ENCODE results near the gene LPP.
"Not testable (repeated sequence)": the region's sequence is repeated elsewhere in the genome, so short reads cannot be mapped to it uniquely, and the experiment has no call there.

The LPP gene

GRCh38 chr3:188590557-188590956 is 436.6 kb downstream of the LPP start:
- DNase-seq (ENCODE audit: insufficient read length) (no peak), FAIRE-seq (no peak)
- no peak for TF ChIP-seq POLR2A (IDR thresholded peaks at IDR 0.05; ENCODE audit: low read depth, low read length)
- TF ChIP-seq TAF1 (IDR thresholded peaks at IDR 0.05; ENCODE audit: borderline replicate concordance, low read depth, low read length) = no peak
- TF ChIP-seq POLR2AphosphoS5 (IDR thresholded peaks at IDR 0.05; ENCODE audit: low read depth, low read length) = no peak

GRCh38 chr3:188594139-188594538 is 440.2 kb downstream of the LPP start:
- FAIRE-seq (no peak), DNase-seq (ENCODE audit: insufficient read length) (no peak)
- TF ChIP-seq TAF1 (IDR thresholded peaks at IDR 0.05; ENCODE audit: borderline replicate concordance, low read depth, low read length) = no peak

DNA sequence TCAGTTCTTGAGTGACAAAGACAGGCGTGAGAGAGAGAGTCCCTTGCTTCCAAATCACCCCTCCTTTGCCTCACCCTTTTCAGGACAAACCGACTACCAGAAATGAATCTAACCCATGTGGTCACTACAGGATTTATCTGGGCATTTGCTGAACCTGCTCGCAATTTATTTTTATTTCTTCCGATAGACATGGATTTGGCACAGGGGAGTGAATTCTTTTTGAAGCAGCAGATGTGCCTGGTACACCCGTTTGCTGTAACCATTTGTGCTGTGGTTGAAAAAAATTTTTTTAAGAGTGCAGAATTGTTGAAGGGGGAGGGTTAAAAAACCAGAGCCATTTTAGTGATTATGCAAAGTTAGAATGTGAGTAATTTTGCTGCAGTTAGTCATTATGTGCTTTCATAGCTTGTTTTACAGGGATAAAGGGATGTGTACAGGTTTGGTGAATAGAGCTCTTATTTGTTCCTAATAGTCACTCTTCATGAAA is 442.0 kb downstream of the LPP start:
- DNase-seq (ENCODE audit: insufficient read length) (no peak), FAIRE-seq (no peak)
- TF ChIP-seq POLR2A (IDR thresholded peaks at IDR 0.05; ENCODE audit: low read depth, low read length) (no peak), TAF1 (IDR thresholded peaks at IDR 0.05; ENCODE audit: borderline replicate concordance, low read depth, low read length) (no peak), POLR2AphosphoS5 (IDR thresholded peaks at IDR 0.05; ENCODE audit: low read depth, low read length) (no peak)

GRCh38 chr3:188598894-188599293 is 444.9 kb downstream of the LPP start:
- no peak for DNase-seq (ENCODE audit: insufficient read length)
- no peak for FAIRE-seq
- TF ChIP-seq POLR2A (IDR thresholded peaks at IDR 0.05; ENCODE audit: low read depth, low read length) (no peak), TAF1 (IDR thresholded peaks at IDR 0.05; ENCODE audit: borderline replicate concordance, low read depth, low read length) (no peak), POLR2AphosphoS5 (IDR thresholded peaks at IDR 0.05; ENCODE audit: low read depth, low read length) (no peak)

GRCh38 chr3:188602111-188602510 is 448.2 kb downstream of the LPP start:
- TF ChIP-seq POLR2AphosphoS5 (IDR thresholded peaks at IDR 0.05; ENCODE audit: low read depth, low read length) (no peak), TAF1 (IDR thresholded peaks at IDR 0.05; ENCODE audit: borderline replicate concordance, low read depth, low read length) (no peak), POLR2A (IDR thresholded peaks at IDR 0.05; ENCODE audit: low read depth, low read length) (no peak)
- DNase-seq (ENCODE audit: insufficient read length) = no peak
- FAIRE-seq = no peak

GRCh38 chr3:188602620-188603019 is 448.7 kb downstream of the LPP start:
- no peak for TF ChIP-seq TAF1 (IDR thresholded peaks at IDR 0.05; ENCODE audit: borderline replicate concordance, low read depth, low read length)
- no peak for TF ChIP-seq POLR2A (IDR thresholded peaks at IDR 0.05; ENCODE audit: low read depth, low read length)
- no peak for TF ChIP-seq POLR2AphosphoS5 (IDR thresholded peaks at IDR 0.05; ENCODE audit: low read depth, low read length)
- no peak for FAIRE-seq
- DNase-seq (ENCODE audit: insufficient read length) = no peak

GRCh38 chr3:188604651-188605050 is 450.7 kb downstream of the LPP start:
- no peak for DNase-seq (ENCODE audit: insufficient read length)
- TF ChIP-seq POLR2AphosphoS5 (IDR thresholded peaks at IDR 0.05; ENCODE audit: low read depth, low read length) (no peak), TAF1 (IDR thresholded peaks at IDR 0.05; ENCODE audit: borderline replicate concordance, low read depth, low read length) (no peak), POLR2A (IDR thresholded peaks at IDR 0.05; ENCODE audit: low read depth, low read length) (no peak)
- no peak for FAIRE-seq

- no peak for FAIRE-seq
- no peak for DNase-seq (ENCODE audit: insufficient read length)
- TF ChIP-seq POLR2A (IDR thresholded peaks at IDR 0.05; ENCODE audit: low read depth, low read length) (no peak), POLR2AphosphoS5 (IDR thresholded peaks at IDR 0.05; ENCODE audit: low read depth, low read length) (no peak), TAF1 (IDR thresholded peaks at IDR 0.05; ENCODE audit: borderline replicate concordance, low read depth, low read length) (no peak)
Measured at GRCh38 chr3:188605231-188605630, 451.3 kb downstream of the LPP start.

- FAIRE-seq (no peak), DNase-seq (ENCODE audit: insufficient read length) (no peak)
- TF ChIP-seq TAF1 (IDR thresholded peaks at IDR 0.05; ENCODE audit: borderline replicate concordance, low read depth, low read length) = no peak
- TF ChIP-seq POLR2AphosphoS5 (IDR thresholded peaks at IDR 0.05; ENCODE audit: low read depth, low read length) = no peak
- no peak for TF ChIP-seq POLR2A (IDR thresholded peaks at IDR 0.05; ENCODE audit: low read depth, low read length)
Measured at GRCh38 chr3:188605905-188606304, 451.9 kb downstream of the LPP start.

DNA sequence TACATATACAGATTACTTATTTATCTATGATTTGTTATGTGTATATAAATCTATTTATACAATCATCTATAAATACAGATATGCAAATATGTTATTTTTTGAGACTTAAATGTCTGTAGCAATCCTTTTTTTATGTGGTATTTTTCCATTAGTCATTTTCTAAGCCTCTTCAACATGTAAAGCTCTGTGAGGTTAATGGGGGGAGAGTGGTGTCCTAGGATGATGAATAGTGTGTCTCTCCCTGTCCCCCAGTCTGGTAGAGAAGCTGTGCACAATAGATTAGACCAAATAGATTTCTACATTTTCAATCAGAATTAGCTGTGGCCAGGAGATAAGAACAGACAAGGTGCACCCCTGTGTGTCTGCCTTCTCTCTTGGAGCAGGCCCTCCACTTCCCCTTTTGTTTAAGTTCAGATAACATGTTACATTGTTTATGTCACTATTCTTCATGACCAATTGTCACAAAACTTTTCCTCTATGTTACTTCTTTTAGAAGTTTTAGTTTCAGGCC is 453.9 kb downstream of the LPP start:
- no peak for DNase-seq (ENCODE audit: insufficient read length)
- TF ChIP-seq POLR2A (IDR thresholded peaks at IDR 0.05; ENCODE audit: low read depth, low read length) = no peak
- no peak for TF ChIP-seq TAF1 (IDR thresholded peaks at IDR 0.05; ENCODE audit: borderline replicate concordance, low read depth, low read length)
- TF ChIP-seq POLR2AphosphoS5 (IDR thresholded peaks at IDR 0.05; ENCODE audit: low read depth, low read length) = no peak
- no peak for FAIRE-seq

GRCh38 chr3:188608401-188608800 is 454.4 kb downstream of the LPP start:
- no peak for FAIRE-seq
- TF ChIP-seq TAF1 (IDR thresholded peaks at IDR 0.05; ENCODE audit: borderline replicate concordance, low read depth, low read length) (no peak), POLR2A (IDR thresholded peaks at IDR 0.05; ENCODE audit: low read depth, low read length) (no peak), POLR2AphosphoS5 (IDR thresholded peaks at IDR 0.05; ENCODE audit: low read depth, low read length) (no peak)
- DNase-seq (ENCODE audit: insufficient read length) = no peak

DNA sequence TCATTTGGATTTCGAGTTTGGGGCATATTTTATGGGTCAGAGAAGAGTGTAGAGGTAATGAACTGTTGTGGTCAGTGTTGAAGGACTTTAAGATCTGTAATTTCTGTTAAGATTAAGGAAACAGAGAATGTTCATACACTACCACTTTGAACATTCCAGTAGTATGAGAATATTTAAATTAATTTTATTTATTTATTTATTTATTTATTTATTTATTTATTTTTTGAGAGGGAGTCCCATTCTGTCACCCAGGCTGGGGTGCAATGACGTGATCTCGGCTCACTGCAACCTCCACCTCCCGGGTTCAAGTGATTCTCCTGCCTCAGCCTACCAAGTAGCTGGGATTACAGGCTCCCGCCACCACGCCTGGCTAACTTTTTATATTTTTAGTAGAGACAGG is 459.8 kb downstream of the LPP start:
- not testable (repeated sequence) for DNase-seq (ENCODE audit: insufficient read length); FAIRE-seq

DNA sequence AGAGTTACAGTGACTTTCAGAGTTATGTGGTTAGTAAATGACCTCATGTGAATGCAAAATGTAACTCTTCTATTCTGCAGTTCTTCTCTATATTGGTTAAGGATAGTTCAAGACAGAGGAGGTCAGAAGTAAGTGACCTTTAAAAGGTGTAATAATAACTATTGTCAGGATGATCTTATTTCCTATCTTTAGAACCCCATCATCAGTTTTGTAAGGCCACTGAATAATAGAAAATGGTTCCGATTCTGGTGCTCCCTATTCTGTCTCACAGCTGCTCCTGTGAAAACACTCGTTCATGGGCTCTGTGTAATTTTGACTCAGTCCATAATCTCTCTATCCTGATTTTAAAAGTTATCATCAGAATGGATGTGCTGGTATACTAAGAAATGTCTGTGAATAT is 463.3 kb downstream of the LPP start:
- TF ChIP-seq POLR2AphosphoS5 (IDR thresholded peaks at IDR 0.05; ENCODE audit: low read depth, low read length) (no peak), POLR2A (IDR thresholded peaks at IDR 0.05; ENCODE audit: low read depth, low read length) (no peak), TAF1 (IDR thresholded peaks at IDR 0.05; ENCODE audit: borderline replicate concordance, low read depth, low read length) (no peak)
- FAIRE-seq = no peak
- no peak for DNase-seq (ENCODE audit: insufficient read length)
